ENCODE results near the gene MAJIN.

DNA sequence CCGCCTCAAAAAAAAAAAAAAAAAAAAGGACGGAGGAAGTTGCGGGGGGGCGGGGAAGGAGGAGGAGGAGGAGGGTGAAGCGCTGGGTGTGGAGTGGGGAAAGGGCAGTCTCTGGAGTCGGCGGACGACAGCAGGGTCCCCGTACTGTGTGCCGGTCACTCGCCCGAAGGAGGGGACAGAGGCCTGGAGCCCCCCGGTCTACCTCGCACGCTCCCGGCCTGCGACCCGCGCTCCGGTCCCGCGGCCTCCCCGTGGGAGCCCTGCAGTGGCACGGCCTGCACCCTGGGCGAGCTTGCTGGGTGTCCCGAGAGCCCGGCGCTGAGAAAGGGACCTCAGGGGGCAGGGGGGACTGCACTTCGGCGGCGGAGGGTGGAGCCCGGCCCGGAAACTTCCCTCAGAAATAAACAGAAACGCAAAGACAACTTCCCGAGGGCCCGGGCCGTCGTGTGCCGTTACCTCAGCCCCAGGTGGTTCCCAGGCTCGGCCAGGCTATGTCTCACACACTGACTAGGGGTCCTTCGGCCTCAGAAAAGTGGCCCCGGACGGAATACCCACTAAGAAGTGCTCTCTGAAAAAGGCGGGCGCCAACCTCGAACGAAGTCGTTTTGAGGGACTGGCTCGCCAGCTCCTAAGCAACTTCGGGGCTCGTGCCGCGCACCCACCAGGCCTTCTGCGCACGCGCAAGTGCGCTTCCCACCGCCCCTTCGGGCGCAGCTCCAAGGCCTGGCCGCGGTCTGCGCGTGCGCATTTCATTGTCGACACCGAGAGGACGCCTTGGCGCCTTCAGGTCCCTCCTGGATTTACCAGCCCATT is at the start of gene MAJIN:
- TF ChIP-seq EGR1 (IDR thresholded peaks at IDR 0.05) (no peak), CEBPB (IDR thresholded peaks at IDR 0.05) (no peak), YY1 (IDR thresholded peaks at IDR 0.05; ENCODE audit: low read depth) (no peak), NFIC (IDR thresholded peaks at IDR 0.05) (no peak), FOXM1 (IDR thresholded peaks at IDR 0.05; ENCODE audit: borderline replicate concordance, low read depth) (no peak), EP300 (IDR thresholded peaks at IDR 0.05; ENCODE audit: borderline replicate concordance) (no peak), RAD21 (IDR thresholded peaks at IDR 0.05; ENCODE audit: low read depth) (no peak)
- TF ChIP-seq, protein P1, sequence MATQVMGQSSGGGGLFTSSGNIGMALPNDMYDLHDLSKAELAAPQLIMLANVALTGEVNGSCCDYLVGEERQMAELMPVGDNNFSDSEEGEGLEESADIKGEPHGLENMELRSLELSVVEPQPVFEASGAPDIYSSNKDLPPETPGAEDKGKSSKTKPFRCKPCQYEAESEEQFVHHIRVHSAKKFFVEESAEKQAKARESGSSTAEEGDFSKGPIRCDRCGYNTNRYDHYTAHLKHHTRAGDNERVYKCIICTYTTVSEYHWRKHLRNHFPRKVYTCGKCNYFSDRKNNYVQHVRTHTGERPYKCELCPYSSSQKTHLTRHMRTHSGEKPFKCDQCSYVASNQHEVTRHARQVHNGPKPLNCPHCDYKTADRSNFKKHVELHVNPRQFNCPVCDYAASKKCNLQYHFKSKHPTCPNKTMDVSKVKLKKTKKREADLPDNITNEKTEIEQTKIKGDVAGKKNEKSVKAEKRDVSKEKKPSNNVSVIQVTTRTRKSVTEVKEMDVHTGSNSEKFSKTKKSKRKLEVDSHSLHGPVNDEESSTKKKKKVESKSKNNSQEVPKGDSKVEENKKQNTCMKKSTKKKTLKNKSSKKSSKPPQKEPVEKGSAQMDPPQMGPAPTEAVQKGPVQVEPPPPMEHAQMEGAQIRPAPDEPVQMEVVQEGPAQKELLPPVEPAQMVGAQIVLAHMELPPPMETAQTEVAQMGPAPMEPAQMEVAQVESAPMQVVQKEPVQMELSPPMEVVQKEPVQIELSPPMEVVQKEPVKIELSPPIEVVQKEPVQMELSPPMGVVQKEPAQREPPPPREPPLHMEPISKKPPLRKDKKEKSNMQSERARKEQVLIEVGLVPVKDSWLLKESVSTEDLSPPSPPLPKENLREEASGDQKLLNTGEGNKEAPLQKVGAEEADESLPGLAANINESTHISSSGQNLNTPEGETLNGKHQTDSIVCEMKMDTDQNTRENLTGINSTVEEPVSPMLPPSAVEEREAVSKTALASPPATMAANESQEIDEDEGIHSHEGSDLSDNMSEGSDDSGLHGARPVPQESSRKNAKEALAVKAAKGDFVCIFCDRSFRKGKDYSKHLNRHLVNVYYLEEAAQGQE (IDR thresholded peaks at IDR 0.05; ENCODE audit: low read depth): no peak

Measured in Ishikawa (cell line).